ENCODE data around the gene SGCB. TPM values are rescaled to one million over a fixed set of nuclear protein-coding genes. Genes with fewer than 3 reads are reported as not detected.
A peak's percentile ranks its signal among the peaks of the same experiment; 100 is the strongest.

The SGCB gene
- total and polyA plus RNA-seq, 2 donors: 2.5 to 8.8 TPM

- no peak for DNase-seq (ENCODE audit: low read depth in 6 of 9, low spot score in 9 of 9)
- Histone ChIP-seq H3K4me3 (ENCODE audit: low read length in 2 of 2) (no peak overlapping the region), H3K4me1 (ENCODE audit: control insufficient read depth in 2 of 2, insufficient read depth in 2 of 2, low read length in 2 of 2) (no peaks in the 10 kb centered on the region), H3K27ac (ENCODE audit: low read depth in 1 of 2, low read length in 1 of 2) (no peak overlapping the region), H3K27me3 (ENCODE audit: control insufficient read depth in 2 of 2, insufficient read depth in 1 of 2, low read length in 1 of 2) (peaks cover 0 to 3% of the 10 kb centered on the region in 2 donors), H3K9me3 (ENCODE audit: control insufficient read depth in 2 of 2, insufficient read depth in 1 of 2, low read length in 1 of 2) (peaks cover 0 to 3% of the 10 kb centered on the region in 2 donors), H3K36me3 (ENCODE audit: control insufficient read depth in 2 of 2, insufficient read depth in 2 of 2, low read length in 1 of 2) (no peaks in the 10 kb centered on the region)
- 90% methylated on average over 3 of the region's 3 CpGs for WGBS
Measured at GRCh38 chr4:52059372-52059771, 21.3 kb upstream of the SGCB start.

GRCh38 chr4:52058275-52058674 is 20.2 kb upstream of the SGCB start:
- Histone ChIP-seq H3K27me3 (ENCODE audit: control insufficient read depth in 2 of 2, insufficient read depth in 1 of 2, low read length in 1 of 2) (peaks cover 2 to 10% of the 10 kb centered on the region in 2 donors), H3K4me3 (ENCODE audit: low read length in 2 of 2) (no peak overlapping the region), H3K9me3 (ENCODE audit: control insufficient read depth in 2 of 2, insufficient read depth in 1 of 2, low read length in 1 of 2) (peaks cover 0 to 3% of the 10 kb centered on the region in 2 donors), H3K4me1 (ENCODE audit: control insufficient read depth in 2 of 2, insufficient read depth in 2 of 2, low read length in 2 of 2) (no peaks in the 10 kb centered on the region), H3K36me3 (ENCODE audit: control insufficient read depth in 2 of 2, insufficient read depth in 2 of 2, low read length in 1 of 2) (no peaks in the 10 kb centered on the region), H3K27ac (ENCODE audit: low read depth in 1 of 2, low read length in 1 of 2) (no peak overlapping the region)
- WGBS: 97% methylated on average over 1 of the region's 1 CpG
- DNase-seq (ENCODE audit: low read depth in 6 of 9, low spot score in 9 of 9): no peak

- Histone ChIP-seq H3K4me3 (ENCODE audit: low read length in 2 of 2) (no peak overlapping the region), H3K9me3 (ENCODE audit: control insufficient read depth in 2 of 2, insufficient read depth in 1 of 2, low read length in 1 of 2) (peaks cover 0 to 3% of the 10 kb centered on the region in 2 donors), H3K36me3 (ENCODE audit: control insufficient read depth in 2 of 2, insufficient read depth in 2 of 2, low read length in 1 of 2) (no peaks in the 10 kb centered on the region), H3K27me3 (ENCODE audit: control insufficient read depth in 2 of 2, insufficient read depth in 1 of 2, low read length in 1 of 2) (peaks cover 9 to 18% of the 10 kb centered on the region in 2 donors), H3K4me1 (ENCODE audit: control insufficient read depth in 2 of 2, insufficient read depth in 2 of 2, low read length in 2 of 2) (no peaks in the 10 kb centered on the region), H3K27ac (ENCODE audit: low read depth in 1 of 2, low read length in 1 of 2) (no peak overlapping the region)
- DNase-seq (ENCODE audit: low read depth in 6 of 9, low spot score in 9 of 9): no peak
Measured at GRCh38 chr4:52057196-52057595, 19.1 kb upstream of the SGCB start.

- Histone ChIP-seq H3K9me3 (ENCODE audit: control insufficient read depth in 2 of 2, insufficient read depth in 1 of 2, low read length in 1 of 2) (peaks cover 0 to 3% of the 10 kb centered on the region in 2 donors), H3K36me3 (ENCODE audit: control insufficient read depth in 2 of 2, insufficient read depth in 2 of 2, low read length in 1 of 2) (no peaks in the 10 kb centered on the region), H3K27me3 (ENCODE audit: control insufficient read depth in 2 of 2, insufficient read depth in 1 of 2, low read length in 1 of 2) (peaks cover 27 to 41% of the 10 kb centered on the region in 2 donors), H3K4me1 (ENCODE audit: control insufficient read depth in 2 of 2, insufficient read depth in 2 of 2, low read length in 2 of 2) (no peaks in the 10 kb centered on the region), H3K4me3 (ENCODE audit: low read length in 2 of 2) (no peak overlapping the region), H3K27ac (ENCODE audit: low read depth in 1 of 2, low read length in 1 of 2) (no peak overlapping the region)
- 97% methylated on average over 3 of the region's 3 CpGs for WGBS
- no peak for DNase-seq (ENCODE audit: low read depth in 6 of 9, low spot score in 9 of 9)
Measured at GRCh38 chr4:52054254-52054653, 16.2 kb upstream of the SGCB start.

GRCh38 chr4:52052475-52052780 is 14.3 kb upstream of the SGCB start:
- H3K4me1 ChIP-seq (ENCODE audit: control insufficient read depth in 2 of 2, insufficient read depth in 2 of 2, low read length in 2 of 2): no peaks in the 10 kb centered on the region
- H3K4me3 ChIP-seq (ENCODE audit: low read length in 2 of 2): no peak overlapping the region
- H3K36me3 ChIP-seq (ENCODE audit: control insufficient read depth in 2 of 2, insufficient read depth in 2 of 2, low read length in 1 of 2): no peaks in the 10 kb centered on the region
- H3K27ac ChIP-seq (ENCODE audit: low read depth in 1 of 2, low read length in 1 of 2): no peak overlapping the region
- H3K9me3 ChIP-seq (ENCODE audit: control insufficient read depth in 2 of 2, insufficient read depth in 1 of 2, low read length in 1 of 2): peaks cover 0 to 3% of the 10 kb centered on the region in 2 donors
- WGBS: 7% methylated on average over 7 of the region's 7 CpGs
- no peak for DNase-seq (ENCODE audit: low read depth in 6 of 9, low spot score in 9 of 9)
- H3K27me3 ChIP-seq (ENCODE audit: control insufficient read depth in 2 of 2, insufficient read depth in 1 of 2, low read length in 1 of 2): peaks cover 27 to 44% of the 10 kb centered on the region in 2 donors

GRCh38 chr4:52051615-52052474 is 13.7 kb upstream of the SGCB start:
- Histone ChIP-seq H3K27ac (ENCODE audit: low read depth in 1 of 2, low read length in 1 of 2) (peak overlapping the region in 1 of 2 donors; percentile 51), H3K9me3 (ENCODE audit: control insufficient read depth in 2 of 2, insufficient read depth in 1 of 2, low read length in 1 of 2) (peaks cover 0 to 3% of the 10 kb centered on the region in 2 donors), H3K27me3 (ENCODE audit: control insufficient read depth in 2 of 2, insufficient read depth in 1 of 2, low read length in 1 of 2) (peaks cover 27 to 44% of the 10 kb centered on the region in 2 donors), H3K4me3 (ENCODE audit: low read length in 2 of 2) (peak overlapping the region; percentile 35), H3K36me3 (ENCODE audit: control insufficient read depth in 2 of 2, insufficient read depth in 2 of 2, low read length in 1 of 2) (no peaks in the 10 kb centered on the region), H3K4me1 (ENCODE audit: control insufficient read depth in 2 of 2, insufficient read depth in 2 of 2, low read length in 2 of 2) (no peaks in the 10 kb centered on the region)
- DNase-seq (ENCODE audit: low read depth in 6 of 9, low spot score in 9 of 9): peak in 2 of 9 donors; percentile 2 to 14
- WGBS: 3% methylated on average over 46 of the region's 46 CpGs

DNA sequence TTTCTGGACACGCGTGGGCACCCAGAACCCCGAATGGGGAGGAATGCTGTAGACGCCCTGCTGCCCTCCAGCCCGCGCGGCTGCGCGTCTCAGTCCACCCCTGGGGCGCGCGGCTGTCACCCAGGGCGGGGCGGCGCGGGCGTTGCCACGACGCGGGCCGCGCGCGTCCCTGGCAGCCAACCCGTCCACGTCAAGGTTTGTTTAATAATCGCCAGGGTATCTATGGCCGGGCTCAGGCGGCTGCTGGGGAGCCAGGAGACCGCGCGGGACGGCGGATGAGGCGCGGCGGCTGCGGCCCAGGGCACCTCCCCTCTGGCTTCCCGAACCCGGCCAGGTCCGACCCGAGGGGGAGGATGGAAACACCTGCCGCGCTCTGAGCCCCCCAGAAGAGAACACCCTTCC is 13.1 kb upstream of the SGCB start, which contains the start of gene SPATA18:
Gene SPATA18, plus strand, starts transcription at position 92 of the 402 bp plus-strand sequence. CDS start 401 bp downstream, outside the sequence.
- Histone ChIP-seq H3K4me3 (ENCODE audit: low read length in 2 of 2) (peak within 1 kb of the TSS; percentile 35), H3K27ac (ENCODE audit: low read depth in 1 of 2, low read length in 1 of 2) (peak within 1 kb of the TSS; percentile 51 to 60), H3K9me3 (ENCODE audit: control insufficient read depth in 2 of 2, insufficient read depth in 1 of 2, low read length in 1 of 2) (peaks cover 0 to 3% of the 10 kb centered on the region in 2 donors), H3K27me3 (ENCODE audit: control insufficient read depth in 2 of 2, insufficient read depth in 1 of 2, low read length in 1 of 2) (peaks cover 27 to 44% of the 10 kb centered on the region in 2 donors), H3K4me1 (ENCODE audit: control insufficient read depth in 2 of 2, insufficient read depth in 2 of 2, low read length in 2 of 2) (no peaks in the 10 kb centered on the region), H3K36me3 (ENCODE audit: control insufficient read depth in 2 of 2, insufficient read depth in 2 of 2, low read length in 1 of 2) (no peaks in the 10 kb centered on the region)
- DNase-seq (ENCODE audit: low read depth in 6 of 9, low spot score in 9 of 9): no peak
- WGBS: 1% methylated on average over 44 of the region's 44 CpGs

- 89% methylated on average over 5 of the region's 5 CpGs for WGBS
- no peaks in the 10 kb centered on the region for H3K9me3 ChIP-seq (ENCODE audit: control insufficient read depth in 2 of 2, insufficient read depth in 1 of 2, low read length in 1 of 2)
- no peak overlapping the region for H3K27ac ChIP-seq (ENCODE audit: low read depth in 1 of 2, low read length in 1 of 2)
- no peaks in the 10 kb centered on the region for H3K4me1 ChIP-seq (ENCODE audit: control insufficient read depth in 2 of 2, insufficient read depth in 2 of 2, low read length in 2 of 2)
- no peaks in the 10 kb centered on the region for H3K36me3 ChIP-seq (ENCODE audit: control insufficient read depth in 2 of 2, insufficient read depth in 2 of 2, low read length in 1 of 2)
- H3K4me3 ChIP-seq (ENCODE audit: low read length in 2 of 2): no peak overlapping the region
- peaks cover 27 to 41% of the 10 kb centered on the region in 2 donors for H3K27me3 ChIP-seq (ENCODE audit: control insufficient read depth in 2 of 2, insufficient read depth in 1 of 2, low read length in 1 of 2)
- no peak for DNase-seq (ENCODE audit: low read depth in 6 of 9, low spot score in 9 of 9)
Measured at GRCh38 chr4:52049266-52049665, 11.2 kb upstream of the SGCB start.

DNA sequence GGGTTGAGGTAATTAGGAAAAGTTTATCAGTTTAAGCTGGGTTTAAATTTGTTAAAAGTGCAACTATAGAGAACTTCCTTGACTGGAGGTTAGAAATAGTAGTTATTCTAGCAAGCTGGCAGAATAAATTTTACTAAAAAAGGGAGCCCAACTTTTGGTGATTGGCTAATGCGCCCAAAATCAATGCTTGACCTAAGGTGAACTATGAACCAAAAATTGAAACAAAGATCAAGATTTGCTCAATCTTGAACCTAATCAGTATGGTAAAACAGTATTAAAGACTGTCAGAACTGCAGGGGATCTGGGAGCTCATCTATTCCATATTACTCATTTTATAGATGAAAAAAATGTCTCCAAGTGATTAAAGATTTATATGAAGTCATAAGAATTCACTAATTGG is 6.9 kb upstream of the SGCB start:
- Histone ChIP-seq H3K4me1 (ENCODE audit: control insufficient read depth in 2 of 2, insufficient read depth in 2 of 2, low read length in 2 of 2) (no peaks in the 10 kb centered on the region), H3K36me3 (ENCODE audit: control insufficient read depth in 2 of 2, insufficient read depth in 2 of 2, low read length in 1 of 2) (no peaks in the 10 kb centered on the region), H3K9me3 (ENCODE audit: control insufficient read depth in 2 of 2, insufficient read depth in 1 of 2, low read length in 1 of 2) (no peaks in the 10 kb centered on the region), H3K27me3 (ENCODE audit: control insufficient read depth in 2 of 2, insufficient read depth in 1 of 2, low read length in 1 of 2) (peaks cover 2 to 5% of the 10 kb centered on the region in 2 donors), H3K4me3 (ENCODE audit: low read length in 2 of 2) (no peak overlapping the region), H3K27ac (ENCODE audit: low read depth in 1 of 2, low read length in 1 of 2) (no peak overlapping the region)
- no peak for DNase-seq (ENCODE audit: low read depth in 6 of 9, low spot score in 9 of 9)
- WGBS: 99% methylated on average over 1 of the region's 1 CpG

Measured in thymus (tissue), 11 donors.